GM10248 (cell line): ENCODE data around the gene TOB1.

Source experiments
- CTCF ChIA-PET: fragments of 300-600 bp; sonication (Branson Sonifier 250); formaldehyde crosslinking; extraction: SDS; loops from one replicate; lab custom pipeline; 2021; ENCODE audit warnings: antibody characterized with exemption; lab: Yijun Ruan, JAX
- POLR2A ChIA-PET: fragments of 350-650 bp; sonication (Branson Sonifier 250); formaldehyde crosslinking; extraction: SDS; loops from one replicate; lab custom pipeline; 2020; ENCODE audit warnings: antibody characterized with exemption; lab: Yijun Ruan, JAX
- DNase-seq: peaks from one replicate; pipeline ENCODE4 v3.0.0; 2012; ENCODE audit errors: extremely low spot score
- TF ChIP-seq, protein P1 (sequence below): IDR thresholded peaks from 2 replicates; pipeline ENCODE4 v1.5.1; 2012; ENCODE audit warnings: mild to moderate bottlenecking, low read depth; ENCODE audit errors: extremely low read depth, missing control alignments, control extremely low read depth

The TOB1 gene, protein sequence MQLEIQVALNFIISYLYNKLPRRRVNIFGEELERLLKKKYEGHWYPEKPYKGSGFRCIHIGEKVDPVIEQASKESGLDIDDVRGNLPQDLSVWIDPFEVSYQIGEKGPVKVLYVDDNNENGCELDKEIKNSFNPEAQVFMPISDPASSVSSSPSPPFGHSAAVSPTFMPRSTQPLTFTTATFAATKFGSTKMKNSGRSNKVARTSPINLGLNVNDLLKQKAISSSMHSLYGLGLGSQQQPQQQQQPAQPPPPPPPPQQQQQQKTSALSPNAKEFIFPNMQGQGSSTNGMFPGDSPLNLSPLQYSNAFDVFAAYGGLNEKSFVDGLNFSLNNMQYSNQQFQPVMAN

DNA sequence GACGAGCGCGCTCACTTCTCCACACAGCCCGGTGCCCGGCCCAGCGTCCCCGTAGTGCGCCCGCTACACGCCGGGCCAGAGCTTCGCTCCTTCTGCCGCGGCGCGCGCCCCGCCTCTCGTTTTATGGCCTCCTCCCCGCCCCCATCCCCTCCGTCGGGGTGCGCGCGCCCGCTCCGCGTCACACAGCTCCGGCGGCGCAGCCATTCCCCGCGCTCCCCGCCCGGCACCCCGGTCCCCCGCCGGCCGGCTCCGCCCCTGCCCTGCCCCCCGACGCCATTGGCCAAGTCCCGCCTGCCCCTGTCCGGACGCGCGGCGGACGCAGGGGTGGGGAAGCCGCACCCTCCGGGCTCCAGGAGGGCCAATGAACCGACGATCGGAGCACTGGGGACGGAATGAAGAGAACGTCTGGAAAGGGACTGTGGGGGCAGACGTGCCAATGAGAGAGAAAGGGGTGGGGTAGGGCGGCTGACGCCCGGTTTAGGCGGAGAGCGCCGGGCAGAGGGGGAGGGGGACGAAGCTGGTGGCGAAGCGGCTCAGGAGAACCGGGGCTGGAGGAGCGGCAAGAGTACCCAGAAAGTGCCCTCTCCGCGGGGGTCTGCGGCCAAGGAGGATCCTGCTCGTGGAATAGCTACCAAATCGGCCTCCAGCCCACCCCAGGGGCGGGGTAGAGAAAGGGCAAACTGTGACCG, at the start of gene TOB1:
Gene TOB1, minus strand, starts transcription at position 94 of the 689 bp plus-strand sequence. CDS start 2,337 bp downstream, outside the sequence.
- ChIA-PET CTCF (interaction anchor here (0.7 to 8.1 kb wide), 12 partner anchors 11 to 469 kb away, joined by 3 to 127 read pairs (median 3); partner anchors contain the start of gene LRRC59), POLR2A (interaction anchor here (0.6 to 2.8 kb wide), 49 partner anchors 11 to 736 kb away, joined by 3 to 37 read pairs (median 5); partner anchors contain the start of genes CACNA1G, LUC7L3, NME1 and SAMD14)
- DNase-seq, result peak; percentile 97
- TF ChIP-seq, protein P1, sequence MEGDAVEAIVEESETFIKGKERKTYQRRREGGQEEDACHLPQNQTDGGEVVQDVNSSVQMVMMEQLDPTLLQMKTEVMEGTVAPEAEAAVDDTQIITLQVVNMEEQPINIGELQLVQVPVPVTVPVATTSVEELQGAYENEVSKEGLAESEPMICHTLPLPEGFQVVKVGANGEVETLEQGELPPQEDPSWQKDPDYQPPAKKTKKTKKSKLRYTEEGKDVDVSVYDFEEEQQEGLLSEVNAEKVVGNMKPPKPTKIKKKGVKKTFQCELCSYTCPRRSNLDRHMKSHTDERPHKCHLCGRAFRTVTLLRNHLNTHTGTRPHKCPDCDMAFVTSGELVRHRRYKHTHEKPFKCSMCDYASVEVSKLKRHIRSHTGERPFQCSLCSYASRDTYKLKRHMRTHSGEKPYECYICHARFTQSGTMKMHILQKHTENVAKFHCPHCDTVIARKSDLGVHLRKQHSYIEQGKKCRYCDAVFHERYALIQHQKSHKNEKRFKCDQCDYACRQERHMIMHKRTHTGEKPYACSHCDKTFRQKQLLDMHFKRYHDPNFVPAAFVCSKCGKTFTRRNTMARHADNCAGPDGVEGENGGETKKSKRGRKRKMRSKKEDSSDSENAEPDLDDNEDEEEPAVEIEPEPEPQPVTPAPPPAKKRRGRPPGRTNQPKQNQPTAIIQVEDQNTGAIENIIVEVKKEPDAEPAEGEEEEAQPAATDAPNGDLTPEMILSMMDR, result no peak

DNA sequence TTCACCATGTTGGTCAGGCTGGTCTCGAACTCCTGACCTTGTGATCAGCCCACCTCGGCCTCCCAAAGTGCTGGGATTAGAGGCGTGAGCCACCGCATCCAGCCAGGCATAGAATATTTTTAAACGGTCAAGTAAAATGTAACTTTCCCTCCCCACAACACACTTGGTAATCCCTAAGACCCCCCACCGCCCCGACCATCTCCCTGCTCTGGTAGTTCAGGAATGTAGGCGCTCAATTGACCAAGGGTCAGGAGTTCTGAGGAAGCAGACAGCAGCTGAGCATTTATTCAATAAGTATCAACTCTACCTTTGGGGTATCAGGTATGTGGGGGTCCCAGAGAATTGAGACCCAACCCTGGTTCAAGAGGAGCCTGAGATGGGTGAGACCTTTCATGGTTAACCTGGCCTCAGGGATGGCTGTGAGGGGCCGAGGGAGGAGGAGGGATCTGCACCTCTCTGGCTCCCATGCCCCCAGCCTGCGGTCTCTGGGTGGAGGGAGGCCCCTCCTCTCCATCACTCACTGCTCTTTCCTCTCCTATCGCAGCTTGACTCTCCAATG, 48.4 kb upstream of the TOB1 start:
- ChIA-PET POLR2A (no interaction called here), CTCF (interaction anchor here (0.9 to 1.2 kb wide), 2 partner anchors 9 to 30 kb away, joined by 3 to 4 read pairs; no protein-coding TSS in a partner anchor)
- TF ChIP-seq, protein P1, result no peak
- no peak for DNase-seq

DNA sequence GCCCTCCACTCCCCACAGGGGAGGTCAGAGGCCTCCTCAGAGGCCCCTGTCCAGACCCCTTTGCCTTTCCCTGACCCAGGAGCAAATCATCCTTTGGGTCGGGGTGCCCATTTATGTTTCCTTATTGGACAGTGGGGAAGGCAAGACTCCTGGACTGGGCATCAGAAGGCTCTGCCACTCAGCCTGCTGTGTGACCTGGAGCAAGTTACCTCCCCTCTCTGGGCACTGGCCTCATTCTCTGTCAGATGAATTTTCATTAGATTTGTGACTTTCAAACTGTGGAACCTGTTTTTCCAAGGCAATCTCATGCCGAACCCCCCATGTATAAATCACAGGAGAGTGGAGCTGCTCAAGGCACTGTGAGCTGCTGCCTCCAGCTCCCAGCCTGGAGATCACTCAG, 47.0 kb upstream of the TOB1 start:
- DNase-seq, result no peak
- TF ChIP-seq, protein P1, result no peak
- POLR2A ChIA-PET, result no interaction called here
- CTCF ChIA-PET, result no interaction called here

DNA sequence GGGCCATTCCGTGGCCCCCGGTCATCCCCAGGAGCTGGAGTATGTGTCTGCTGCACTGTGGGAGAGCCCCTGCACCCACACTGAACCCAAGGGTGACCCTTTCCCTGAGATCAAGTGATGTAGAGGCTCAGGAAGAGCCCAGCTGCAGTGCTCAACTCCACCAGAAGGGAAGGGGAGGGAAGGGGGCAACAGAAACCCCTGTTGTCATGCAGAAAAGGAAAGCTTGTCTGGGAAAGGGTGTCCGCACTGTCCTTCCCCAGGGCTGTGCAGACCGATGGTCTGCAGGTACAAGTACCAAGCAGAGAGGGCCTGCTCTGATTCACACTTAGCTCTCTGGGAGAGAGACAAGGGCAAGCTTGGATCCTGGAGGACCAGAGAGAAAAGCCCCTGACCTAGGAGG, 45.7 kb upstream of the TOB1 start:
- CTCF ChIA-PET, result interaction anchor here (0.7 to 1.3 kb wide), 5 partner anchors 15 to 60 kb away, joined by 3 to 9 read pairs (median 4); no protein-coding TSS in a partner anchor
- no peak for DNase-seq
- TF ChIP-seq, protein P1, result no peak
- POLR2A ChIA-PET, result interaction anchor here (1.4 kb wide), 1 partner anchor 46 kb away, joined by 8 read pairs; the partner anchor contains the start of gene TOB1

DNA sequence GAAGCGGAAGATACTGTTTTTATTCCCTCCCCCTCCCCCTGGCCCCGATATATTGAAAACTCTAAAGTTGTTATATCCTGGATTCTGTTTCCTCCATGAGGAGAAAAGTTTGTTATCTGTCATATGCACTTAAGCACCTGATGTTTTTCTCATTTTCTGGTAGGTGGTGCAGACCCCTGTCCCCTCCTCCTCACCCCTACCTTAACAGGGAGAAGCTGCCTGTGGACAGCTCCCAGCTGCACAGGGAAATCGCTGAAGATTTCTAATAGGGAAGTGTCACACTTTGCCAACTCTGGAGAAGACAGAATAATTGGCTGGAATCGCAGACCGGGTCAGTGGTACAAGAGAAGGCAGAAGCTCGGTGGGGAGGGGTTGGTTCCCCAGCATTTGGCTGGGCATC, 45.3 kb upstream of the TOB1 start:
- ChIA-PET POLR2A (interaction anchor here (0.6 to 1.4 kb wide), 2 partner anchors 46 to 602 kb away, joined by 5 to 8 read pairs; partner anchors contain the start of gene TOB1), CTCF (interaction anchor here (1.0 to 1.3 kb wide), 4 partner anchors 16 to 59 kb away, joined by 3 to 9 read pairs (median 4); no protein-coding TSS in a partner anchor)
- TF ChIP-seq, protein P1, result no peak
- no peak for DNase-seq
